Measurements from ENCODE around the gene CMA1.
"Not testable (repeated sequence)": the region's sequence is repeated elsewhere in the genome, so short reads cannot be mapped to it uniquely, and the experiment has no call there.

The CMA1 gene

GRCh38 chr14:24470450-24470849 lies 37.6 kb downstream of the CMA1 start:
- not testable (repeated sequence) for H3K9me3 ChIP-seq (ENCODE audit: control insufficient read depth in 5 of 5, low read length in 5 of 5); H3K27me3 ChIP-seq (ENCODE audit: control insufficient read depth in 5 of 5, insufficient read depth in 4 of 5, low read length in 5 of 5); H3K4me3 ChIP-seq (ENCODE audit: low read depth in 1 of 5, low read length in 5 of 5); H3K27ac ChIP-seq (ENCODE audit: low read depth, low read length); H3K4me1 ChIP-seq (ENCODE audit: control insufficient read depth in 5 of 5, insufficient read depth in 5 of 5, low read length in 5 of 5); H3K9ac ChIP-seq (ENCODE audit: low read length in 5 of 5); H3K36me3 ChIP-seq (ENCODE audit: control insufficient read depth in 5 of 5, insufficient read depth in 5 of 5, low read length in 5 of 5)

- Histone ChIP-seq H3K9me3 (ENCODE audit: control insufficient read depth in 5 of 5, low read length in 5 of 5) (peaks cover 0 to 2% (median 0%) of the 10 kb centered on the region in 5 donors), H3K27ac (ENCODE audit: low read depth, low read length) (no peak overlapping the region), H3K27me3 (ENCODE audit: control insufficient read depth in 5 of 5, insufficient read depth in 4 of 5, low read length in 5 of 5) (no peaks in the 10 kb centered on the region), H3K9ac (ENCODE audit: low read length in 5 of 5) (no peak overlapping the region), H3K4me1 (ENCODE audit: control insufficient read depth in 5 of 5, insufficient read depth in 5 of 5, low read length in 5 of 5) (no peaks in the 10 kb centered on the region), H3K36me3 (ENCODE audit: control insufficient read depth in 5 of 5, insufficient read depth in 5 of 5, low read length in 5 of 5) (no peaks in the 10 kb centered on the region), H3K4me3 (ENCODE audit: low read depth in 1 of 5, low read length in 5 of 5) (no peak overlapping the region)
Observed at GRCh38 chr14:24465805-24466204, 42.3 kb downstream of the CMA1 start.

GRCh38 chr14:24465368-24465767 lies 42.7 kb downstream of the CMA1 start:
- Histone ChIP-seq H3K36me3 (ENCODE audit: control insufficient read depth in 5 of 5, insufficient read depth in 5 of 5, low read length in 5 of 5) (no peaks in the 10 kb centered on the region), H3K4me3 (ENCODE audit: low read depth in 1 of 5, low read length in 5 of 5) (no peak overlapping the region), H3K9me3 (ENCODE audit: control insufficient read depth in 5 of 5, low read length in 5 of 5) (peaks cover 0 to 2% (median 0%) of the 10 kb centered on the region in 5 donors), H3K4me1 (ENCODE audit: control insufficient read depth in 5 of 5, insufficient read depth in 5 of 5, low read length in 5 of 5) (no peaks in the 10 kb centered on the region), H3K27ac (ENCODE audit: low read depth, low read length) (no peak overlapping the region), H3K27me3 (ENCODE audit: control insufficient read depth in 5 of 5, insufficient read depth in 4 of 5, low read length in 5 of 5) (no peaks in the 10 kb centered on the region), H3K9ac (ENCODE audit: low read length in 5 of 5) (no peak overlapping the region)

- Histone ChIP-seq H3K27ac (ENCODE audit: low read depth, low read length) (no peak overlapping the region), H3K4me1 (ENCODE audit: control insufficient read depth in 5 of 5, insufficient read depth in 5 of 5, low read length in 5 of 5) (peaks cover 0 to 8% (median 7%) of the 10 kb centered on the region in 5 donors), H3K27me3 (ENCODE audit: control insufficient read depth in 5 of 5, insufficient read depth in 4 of 5, low read length in 5 of 5) (no peaks in the 10 kb centered on the region), H3K36me3 (ENCODE audit: control insufficient read depth in 5 of 5, insufficient read depth in 5 of 5, low read length in 5 of 5) (no peaks in the 10 kb centered on the region), H3K9me3 (ENCODE audit: control insufficient read depth in 5 of 5, low read length in 5 of 5) (peaks cover 0 to 2% (median 0%) of the 10 kb centered on the region in 5 donors), H3K9ac (ENCODE audit: low read length in 5 of 5) (no peak overlapping the region), H3K4me3 (ENCODE audit: low read depth in 1 of 5, low read length in 5 of 5) (no peak overlapping the region)
Observed at GRCh38 chr14:24463884-24464785, 43.9 kb downstream of the CMA1 start.

- Histone ChIP-seq H3K9me3 (ENCODE audit: control insufficient read depth in 5 of 5, low read length in 5 of 5) (peaks cover 0 to 2% (median 0%) of the 10 kb centered on the region in 5 donors), H3K9ac (ENCODE audit: low read length in 5 of 5) (no peak overlapping the region), H3K4me3 (ENCODE audit: low read depth in 1 of 5, low read length in 5 of 5) (no peak overlapping the region), H3K4me1 (ENCODE audit: control insufficient read depth in 5 of 5, insufficient read depth in 5 of 5, low read length in 5 of 5) (peaks cover 0 to 15% (median 10%) of the 10 kb centered on the region in 5 donors), H3K27me3 (ENCODE audit: control insufficient read depth in 5 of 5, insufficient read depth in 4 of 5, low read length in 5 of 5) (no peaks in the 10 kb centered on the region), H3K27ac (ENCODE audit: low read depth, low read length) (no peak overlapping the region), H3K36me3 (ENCODE audit: control insufficient read depth in 5 of 5, insufficient read depth in 5 of 5, low read length in 5 of 5) (no peaks in the 10 kb centered on the region)
Observed at GRCh38 chr14:24463017-24463883, 44.8 kb downstream of the CMA1 start.

- H3K9ac ChIP-seq (ENCODE audit: low read length in 5 of 5), result no peak overlapping the region
- no peak overlapping the region for H3K4me3 ChIP-seq (ENCODE audit: low read depth in 1 of 5, low read length in 5 of 5)
- H3K9me3 ChIP-seq (ENCODE audit: control insufficient read depth in 5 of 5, low read length in 5 of 5), result peaks cover 0 to 2% (median 0%) of the 10 kb centered on the region in 5 donors
- H3K27ac ChIP-seq (ENCODE audit: low read depth, low read length), result no peak overlapping the region
- no peaks in the 10 kb centered on the region for H3K36me3 ChIP-seq (ENCODE audit: control insufficient read depth in 5 of 5, insufficient read depth in 5 of 5, low read length in 5 of 5)
- H3K4me1 ChIP-seq (ENCODE audit: control insufficient read depth in 5 of 5, insufficient read depth in 5 of 5, low read length in 5 of 5), result peaks cover 0 to 18% (median 10%) of the 10 kb centered on the region in 5 donors
- H3K27me3 ChIP-seq (ENCODE audit: control insufficient read depth in 5 of 5, insufficient read depth in 4 of 5, low read length in 5 of 5), result no peaks in the 10 kb centered on the region
Observed at GRCh38 chr14:24461336-24461735, 46.7 kb downstream of the CMA1 start.

- H3K4me3 ChIP-seq (ENCODE audit: low read depth in 1 of 5, low read length in 5 of 5), result no peak overlapping the region
- H3K4me1 ChIP-seq (ENCODE audit: control insufficient read depth in 5 of 5, insufficient read depth in 5 of 5, low read length in 5 of 5), result peaks cover 0 to 18% (median 10%) of the 10 kb centered on the region in 5 donors
- H3K36me3 ChIP-seq (ENCODE audit: control insufficient read depth in 5 of 5, insufficient read depth in 5 of 5, low read length in 5 of 5), result no peaks in the 10 kb centered on the region
- peaks cover 0 to 2% (median 0%) of the 10 kb centered on the region in 5 donors for H3K9me3 ChIP-seq (ENCODE audit: control insufficient read depth in 5 of 5, low read length in 5 of 5)
- H3K27ac ChIP-seq (ENCODE audit: low read depth, low read length), result no peak overlapping the region
- H3K9ac ChIP-seq (ENCODE audit: low read length in 5 of 5), result no peak overlapping the region
- H3K27me3 ChIP-seq (ENCODE audit: control insufficient read depth in 5 of 5, insufficient read depth in 4 of 5, low read length in 5 of 5), result no peaks in the 10 kb centered on the region
Observed at GRCh38 chr14:24459331-24459730, 48.7 kb downstream of the CMA1 start.

- Histone ChIP-seq H3K9ac (ENCODE audit: low read length in 5 of 5) (no peak overlapping the region), H3K27ac (ENCODE audit: low read depth, low read length) (no peak overlapping the region), H3K4me1 (ENCODE audit: control insufficient read depth in 5 of 5, insufficient read depth in 5 of 5, low read length in 5 of 5) (peaks cover 0 to 18% (median 10%) of the 10 kb centered on the region in 5 donors), H3K36me3 (ENCODE audit: control insufficient read depth in 5 of 5, insufficient read depth in 5 of 5, low read length in 5 of 5) (no peaks in the 10 kb centered on the region), H3K9me3 (ENCODE audit: control insufficient read depth in 5 of 5, low read length in 5 of 5) (peaks cover 0 to 2% (median 0%) of the 10 kb centered on the region in 5 donors), H3K27me3 (ENCODE audit: control insufficient read depth in 5 of 5, insufficient read depth in 4 of 5, low read length in 5 of 5) (no peaks in the 10 kb centered on the region), H3K4me3 (ENCODE audit: low read depth in 1 of 5, low read length in 5 of 5) (no peak overlapping the region)
Observed at GRCh38 chr14:24458736-24459135, 49.3 kb downstream of the CMA1 start.

GRCh38 chr14:24456980-24457379 lies 51.1 kb downstream of the CMA1 start:
- Histone ChIP-seq H3K27me3 (ENCODE audit: control insufficient read depth in 5 of 5, insufficient read depth in 4 of 5, low read length in 5 of 5) (no peaks in the 10 kb centered on the region), H3K36me3 (ENCODE audit: control insufficient read depth in 5 of 5, insufficient read depth in 5 of 5, low read length in 5 of 5) (no peaks in the 10 kb centered on the region), H3K4me1 (ENCODE audit: control insufficient read depth in 5 of 5, insufficient read depth in 5 of 5, low read length in 5 of 5) (peaks cover 0 to 18% (median 10%) of the 10 kb centered on the region in 5 donors), H3K4me3 (ENCODE audit: low read depth in 1 of 5, low read length in 5 of 5) (no peak overlapping the region), H3K9me3 (ENCODE audit: control insufficient read depth in 5 of 5, low read length in 5 of 5) (peaks cover 0 to 2% (median 0%) of the 10 kb centered on the region in 5 donors), H3K27ac (ENCODE audit: low read depth, low read length) (no peak overlapping the region), H3K9ac (ENCODE audit: low read length in 5 of 5) (no peak overlapping the region)
